ENCODE results near the gene GLRX3.

Gene GLRX3

DNA sequence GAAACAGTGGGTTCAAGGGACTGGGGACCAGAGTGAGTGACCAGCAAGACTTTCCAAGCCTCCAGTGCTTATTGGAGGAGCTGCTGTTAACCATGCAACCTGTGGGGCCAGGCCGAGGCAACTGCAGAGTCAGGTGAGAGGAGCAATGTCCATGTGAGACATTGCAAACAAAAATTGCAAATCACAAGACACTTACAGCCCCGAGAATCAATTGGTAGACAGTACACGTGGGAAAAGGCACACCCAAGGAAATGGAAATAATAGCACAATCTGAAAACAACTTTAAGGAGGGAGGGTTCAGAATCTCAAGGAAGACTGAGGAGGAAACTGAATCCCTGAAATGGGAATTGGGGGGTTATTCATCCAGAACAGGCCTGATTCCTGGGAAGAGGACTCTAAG lies 72.6 kb downstream of the GLRX3 start:
- no peak for DNase-seq (ENCODE audit: low read depth)

DNA sequence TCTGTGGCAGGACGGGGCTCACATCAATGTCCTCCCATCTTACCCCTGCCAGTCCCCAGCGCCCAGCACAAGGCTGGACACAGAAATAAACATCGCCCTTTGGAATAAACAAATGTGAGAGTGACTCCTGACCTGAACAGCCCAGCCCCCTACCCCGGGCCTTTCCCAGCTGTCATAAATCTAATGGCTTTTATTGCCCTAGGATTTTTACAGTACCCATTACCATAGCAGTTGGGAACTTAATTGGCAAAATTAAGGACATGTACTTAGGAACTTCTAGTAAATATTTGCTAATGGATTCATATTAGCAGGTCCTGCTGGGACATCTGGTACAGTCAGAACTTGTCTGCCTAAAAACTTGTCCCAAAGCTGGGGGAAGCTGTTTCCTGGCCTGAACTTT lies 76.6 kb downstream of the GLRX3 start:
- DNase-seq (ENCODE audit: low read depth) = no peak

GRCh38 chr10:130213286-130214080 lies 77.3 kb downstream of the GLRX3 start:
- DNase-seq (ENCODE audit: low read depth) = no peak

DNA sequence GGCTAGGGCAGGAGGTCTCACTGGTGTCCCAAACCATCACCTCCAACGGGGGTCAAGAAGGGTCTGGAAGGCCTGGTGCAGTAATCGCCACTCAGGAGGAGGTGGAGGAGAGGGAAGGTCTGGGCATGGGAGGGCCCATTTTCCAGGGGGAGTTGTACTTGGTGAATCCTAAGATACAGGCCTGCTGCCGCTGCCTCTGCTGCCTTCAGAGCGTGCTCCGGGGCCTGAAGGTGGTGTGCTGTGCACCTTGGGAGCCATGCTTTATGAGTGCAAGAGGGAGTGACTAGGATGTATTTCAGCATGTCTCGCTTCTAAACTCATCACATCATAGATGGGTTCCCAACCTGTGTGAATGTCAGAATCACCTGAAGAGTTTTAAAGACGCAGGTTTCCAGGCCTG lies 78.2 kb downstream of the GLRX3 start:
- no peak for DNase-seq (ENCODE audit: low read depth)

GRCh38 chr10:130215151-130215930 lies 79.2 kb downstream of the GLRX3 start:
- no peak for DNase-seq (ENCODE audit: low read depth)

GRCh38 chr10:130215931-130216231 lies 79.7 kb downstream of the GLRX3 start:
- no peak for DNase-seq (ENCODE audit: low read depth)

DNA sequence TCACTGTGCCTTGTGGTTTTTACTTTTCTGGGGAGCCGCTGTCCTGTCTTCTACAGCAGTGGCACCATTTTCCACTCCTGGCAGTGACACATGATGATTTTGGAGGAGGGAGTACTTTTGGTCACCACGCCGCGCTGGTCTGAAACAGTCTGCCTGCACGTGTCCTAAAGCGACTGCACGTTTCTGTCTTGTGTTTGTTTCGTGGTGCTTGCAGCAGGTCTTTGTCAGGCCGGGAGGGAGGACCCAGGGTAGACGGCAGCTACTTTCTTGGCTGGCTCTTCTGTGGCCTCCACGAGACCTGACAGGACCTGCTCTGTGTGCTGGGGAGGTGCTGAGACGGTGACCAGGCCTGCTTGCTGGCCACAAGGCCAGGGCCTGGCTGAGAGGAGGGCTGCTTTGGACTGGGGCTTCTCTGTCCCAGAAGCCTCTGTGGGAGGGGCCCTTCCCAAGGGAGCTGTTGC lies 82.0 kb downstream of the GLRX3 start:
- no peak for DNase-seq (ENCODE audit: low read depth)

GRCh38 chr10:130218936-130219335 lies 82.7 kb downstream of the GLRX3 start:
- no peak for DNase-seq (ENCODE audit: low read depth)

- no peak for DNase-seq (ENCODE audit: low read depth)
Observed at GRCh38 chr10:130220251-130221185, 84.3 kb downstream of the GLRX3 start.

GRCh38 chr10:130221456-130222375 lies 85.5 kb downstream of the GLRX3 start:
- DNase-seq (ENCODE audit: low read depth) = no peak

- DNase-seq (ENCODE audit: low read depth) = no peak
Observed at GRCh38 chr10:130222381-130222780, 86.2 kb downstream of the GLRX3 start.

DNA sequence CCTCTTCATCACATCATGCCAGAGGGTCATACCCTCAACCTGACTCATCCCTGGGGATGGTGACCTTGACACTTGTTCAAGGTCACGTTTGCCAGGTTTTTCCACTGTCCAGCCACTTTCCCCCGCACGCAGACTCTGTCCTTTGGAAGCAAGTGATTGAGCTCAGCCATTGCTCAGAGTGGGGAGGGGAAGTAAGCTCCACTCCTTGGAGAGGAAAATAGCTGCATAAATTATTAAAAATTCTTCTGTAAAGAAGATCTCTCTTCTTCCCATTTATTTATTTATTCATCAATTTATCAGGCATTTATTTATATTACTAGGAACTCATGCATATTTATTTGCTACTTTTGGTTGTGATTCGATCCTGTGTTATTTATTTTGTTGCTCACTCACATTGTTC lies 88.0 kb downstream of the GLRX3 start:
- DNase-seq (ENCODE audit: low read depth) = no peak

DNA sequence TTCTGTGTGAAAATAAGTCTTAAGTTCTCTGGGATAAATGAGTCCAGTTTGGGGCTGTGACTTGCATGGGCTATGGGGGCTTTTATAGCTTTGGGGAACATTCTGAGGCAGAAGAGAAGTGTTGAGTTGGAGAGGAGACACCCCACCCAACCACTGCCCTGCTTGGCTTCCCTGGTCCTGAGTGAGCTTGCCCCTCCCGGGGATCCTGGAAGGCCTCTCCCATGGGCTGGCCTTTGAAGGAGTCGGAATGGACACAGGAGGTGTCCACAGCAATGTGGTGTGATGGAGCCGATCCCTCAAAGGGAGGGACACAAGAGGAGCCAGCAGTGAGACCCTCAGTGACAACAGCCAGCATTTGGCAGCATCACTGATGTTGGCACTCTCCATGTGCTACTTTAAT lies 89.8 kb downstream of the GLRX3 start:
- no peak for DNase-seq (ENCODE audit: low read depth)

- DNase-seq (ENCODE audit: low read depth) = no peak
Observed at GRCh38 chr10:130227883-130228282, 91.7 kb downstream of the GLRX3 start.
